ENCODE results near the gene UGT2B10. TPM values are rescaled to one million over a fixed set of nuclear protein-coding genes. Genes with fewer than 3 reads are reported as not detected.

The UGT2B10 gene
- total and polyA plus RNA-seq, 2 of the 13 experiments (the other 11 are each of a cell fraction or from before 2014, with no cell fraction given) = 107 to 148 TPM

- intact Hi-C loops (cut with micrococcal nuclease; ENCODE audit: unreplicated experiment) = no loop called here
- no TSS peak for BruUV-seq (replicated peaks)
- H3K36me3 ChIP-seq (replicated peaks in 1 of 2; ENCODE audit: control insufficient read depth in 1 of 2, insufficient read depth in 2 of 2, low read length in 2 of 2) = no peaks in the 10 kb centered on the region
- H3K27me3 ChIP-seq (ENCODE audit: control insufficient read depth in 1 of 2, insufficient read depth in 2 of 2, low read length in 2 of 2) = no peaks in the 10 kb centered on the region
- H2AFZ ChIP-seq (ENCODE audit: low read length) = peak overlapping the region; percentile 5
- no peak overlapping the region for H3K4me2 ChIP-seq (ENCODE audit: low read depth, low read length)
- DNase-seq (ENCODE audit: low spot score) = no peak
- CTCF ChIA-PET (ENCODE audit: low intra/inter-chr PET ratio, low total read pairs) = no interaction called here
- H4K20me1 ChIP-seq (ENCODE audit: insufficient read depth, low read length) = no peaks in the 10 kb centered on the region
- H3K79me2 ChIP-seq (ENCODE audit: insufficient read depth, low read length) = no peaks in the 10 kb centered on the region
- H3K9me3 ChIP-seq (ENCODE audit: low read length) = no peaks in the 10 kb centered on the region
- H3K4me1 ChIP-seq (ENCODE audit: insufficient read depth, low read length) = peaks cover 8% of the 10 kb centered on the region; the same call in 1 of the 2 replicates
- no peak for ATAC-seq
- POLR2A ChIA-PET = no interaction called here
- no peak overlapping the region for H3K4me3 ChIP-seq (replicated peaks in 1 of 3; ENCODE audit: insufficient read depth in 1 of 3, low read depth in 2 of 3, low read length in 3 of 3)
- in situ Hi-C loops (cut with HindIII; ENCODE audit: extremely low pct_ligation_motif_present, low pct_unique_long_range_greater_than_20kb) = no loop called here
- H3K27ac ChIP-seq (ENCODE audit: extremely low read length, insufficient read depth, low read length) = no peak overlapping the region
- TF ChIP-seq PRDM4 (CRISPR knock-in tag; IDR thresholded peaks at IDR 0.05; ENCODE audit: borderline replicate concordance) (no peak), MAFK (conservative IDR thresholded peaks at IDR 0.05 in 1 of 2, IDR thresholded peaks at IDR 0.05 in 1 of 2; ENCODE audit: low read length in 2 of 2) (peak; percentile 12 to 44; a peak in 1 of 4 replicates), MAFF (IDR thresholded peaks at IDR 0.05; ENCODE audit: low read depth, low read length) (peak; percentile 34; the same call in 1 of the 2 replicates)
- H3K9ac ChIP-seq (ENCODE audit: insufficient read depth, low read depth, low read length) = no peak overlapping the region
- WGBS (ENCODE audit: low lambda C conversion rate) = 94% methylated on average over 1 of the region's 1 CpG
- no peak for FAIRE-seq
Observed at GRCh38 chr4:68797048-68797447, 18.7 kb upstream of the UGT2B10 start.

GRCh38 chr4:68797618-68798017 is 18.2 kb upstream of the UGT2B10 start:
- Histone ChIP-seq H3K4me3 (replicated peaks in 1 of 3; ENCODE audit: insufficient read depth in 1 of 3, low read depth in 2 of 3, low read length in 3 of 3) (no peak overlapping the region), H3K4me2 (ENCODE audit: low read depth, low read length) (no peak overlapping the region), H3K27me3 (ENCODE audit: control insufficient read depth in 1 of 2, insufficient read depth in 2 of 2, low read length in 2 of 2) (no peaks in the 10 kb centered on the region), H3K9ac (ENCODE audit: insufficient read depth, low read depth, low read length) (no peak overlapping the region), H3K79me2 (ENCODE audit: insufficient read depth, low read length) (no peaks in the 10 kb centered on the region), H4K20me1 (ENCODE audit: insufficient read depth, low read length) (no peaks in the 10 kb centered on the region), H2AFZ (ENCODE audit: low read length) (peak overlapping the region; percentile 49), H3K36me3 (replicated peaks in 1 of 2; ENCODE audit: control insufficient read depth in 1 of 2, insufficient read depth in 2 of 2, low read length in 2 of 2) (no peaks in the 10 kb centered on the region), H3K27ac (ENCODE audit: extremely low read length, insufficient read depth, low read length) (no peak overlapping the region), H3K4me1 (ENCODE audit: insufficient read depth, low read length) (peaks cover 8% of the 10 kb centered on the region; the same call in 1 of the 2 replicates), H3K9me3 (ENCODE audit: low read length) (no peaks in the 10 kb centered on the region)
- ATAC-seq (no peak), FAIRE-seq (no peak), DNase-seq (ENCODE audit: low spot score) (no peak)
- no TSS peak for BruUV-seq (replicated peaks)
- in situ Hi-C loops (cut with HindIII; ENCODE audit: extremely low pct_ligation_motif_present, low pct_unique_long_range_greater_than_20kb) = no loop called here
- 90% methylated on average over 3 of the region's 3 CpGs for WGBS (ENCODE audit: low lambda C conversion rate)
- intact Hi-C loops (cut with micrococcal nuclease; ENCODE audit: unreplicated experiment) = no loop called here
- no peak for TF ChIP-seq KMT2A (CRISPR knock-in tag; IDR thresholded peaks at IDR 0.05)
- no peak for TF ChIP-seq CREBL2 (CRISPR knock-in tag; IDR thresholded peaks at IDR 0.05; ENCODE audit: borderline replicate concordance)
- TF ChIP-seq ESRRA (CRISPR knock-in tag; IDR thresholded peaks at IDR 0.05; ENCODE audit: low read depth) = no peak
- no peak for TF ChIP-seq FLYWCH1 (CRISPR knock-in tag; IDR thresholded peaks at IDR 0.05)
- TF ChIP-seq ZNF20 (CRISPR knock-in tag; IDR thresholded peaks at IDR 0.05) = no peak
- no peak for TF ChIP-seq ZNF501 (CRISPR knock-in tag; IDR thresholded peaks at IDR 0.05)
- no peak for TF ChIP-seq CERS6 (CRISPR knock-in tag; IDR thresholded peaks at IDR 0.05)
- TF ChIP-seq HDAC6 (IDR thresholded peaks at IDR 0.05; ENCODE audit: low read depth, low read length) = no peak
- CTCF ChIA-PET (ENCODE audit: low intra/inter-chr PET ratio, low total read pairs) = no interaction called here
- POLR2A ChIA-PET = no interaction called here
